NCI-H1092 treated with DMSO at 0.1 percent for 48 hours (cell line): ENCODE results near the gene FYN.
"Not testable (repeated sequence)": the region's sequence is repeated elsewhere in the genome, so short reads cannot be mapped to it uniquely, and the experiment has no call there.

Source experiments
- DNase-seq: peaks from one replicate; lab custom pipeline; 2025; lab: John Stamatoyannopoulos, UW

Gene FYN

DNA sequence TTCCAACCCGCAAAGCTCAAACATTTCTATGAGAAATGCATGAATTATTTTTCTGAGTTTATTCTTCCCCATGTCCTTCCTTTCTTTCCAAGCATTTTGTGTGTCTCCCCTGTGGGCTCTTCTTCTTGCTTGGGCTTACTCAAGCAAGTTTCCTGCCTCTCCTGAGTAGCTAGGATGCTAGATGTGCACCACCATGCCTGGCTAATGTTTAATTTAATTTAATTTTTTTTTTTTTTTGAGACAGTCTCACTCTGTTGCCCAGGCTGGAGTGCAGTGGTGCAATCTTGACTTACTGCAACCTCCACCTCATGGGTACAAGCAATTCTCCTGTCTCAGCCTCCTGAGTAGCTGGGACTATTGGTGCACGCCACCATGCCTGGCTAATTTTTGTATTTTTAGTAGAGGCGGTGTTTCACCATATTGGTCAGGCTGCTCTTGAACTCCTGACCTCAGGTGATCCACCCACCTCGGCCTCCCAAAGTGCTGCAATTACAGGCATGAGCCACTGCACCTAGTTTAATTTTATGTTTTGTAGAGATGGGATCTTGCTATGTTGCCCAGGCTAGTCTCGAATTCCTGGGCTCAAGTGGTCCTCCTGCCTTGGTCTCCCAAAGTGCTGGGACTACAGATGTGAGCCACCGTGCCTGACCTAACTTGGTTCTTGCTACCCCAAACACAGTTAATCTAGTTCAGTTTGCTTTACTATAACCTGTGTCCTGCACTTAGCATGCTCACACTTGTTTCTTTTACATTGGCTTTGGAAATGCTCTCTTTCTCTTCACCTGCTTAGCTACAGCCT is 192.2 kb downstream of the FYN start:
- DNase-seq: not testable (repeated sequence)

DNA sequence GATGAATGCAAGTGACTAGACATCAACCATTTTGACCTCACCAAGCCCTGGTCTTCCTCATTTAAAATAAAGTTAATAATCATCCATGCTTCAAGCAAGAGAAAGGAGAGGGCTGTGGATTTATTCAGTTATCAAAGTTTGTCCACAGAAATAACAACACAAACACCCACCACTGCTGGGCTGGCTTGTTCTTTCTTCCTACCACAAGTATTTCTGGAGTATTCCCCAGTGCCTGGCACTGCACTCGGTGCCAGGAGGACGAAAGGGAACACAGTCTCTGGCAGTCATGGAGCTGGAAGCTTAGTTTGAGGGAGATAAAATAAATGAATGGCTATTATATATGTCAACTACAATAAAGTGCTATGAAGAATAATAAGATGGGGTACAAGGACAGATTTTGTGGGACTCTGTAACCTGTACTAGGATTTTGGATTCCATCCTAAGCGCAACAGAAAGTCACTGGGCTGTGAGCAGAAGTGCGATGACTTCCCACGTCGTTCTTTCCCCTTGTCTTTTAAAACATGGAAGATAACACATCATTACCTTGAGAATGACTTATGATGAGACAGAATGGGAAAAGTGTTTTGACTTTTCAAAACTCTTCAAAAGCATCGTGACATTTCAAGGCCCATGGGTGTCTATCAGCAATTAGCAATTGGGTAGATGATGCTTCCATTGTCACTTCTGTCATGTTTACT is 193.1 kb downstream of the FYN start:
- no peak for DNase-seq

DNA sequence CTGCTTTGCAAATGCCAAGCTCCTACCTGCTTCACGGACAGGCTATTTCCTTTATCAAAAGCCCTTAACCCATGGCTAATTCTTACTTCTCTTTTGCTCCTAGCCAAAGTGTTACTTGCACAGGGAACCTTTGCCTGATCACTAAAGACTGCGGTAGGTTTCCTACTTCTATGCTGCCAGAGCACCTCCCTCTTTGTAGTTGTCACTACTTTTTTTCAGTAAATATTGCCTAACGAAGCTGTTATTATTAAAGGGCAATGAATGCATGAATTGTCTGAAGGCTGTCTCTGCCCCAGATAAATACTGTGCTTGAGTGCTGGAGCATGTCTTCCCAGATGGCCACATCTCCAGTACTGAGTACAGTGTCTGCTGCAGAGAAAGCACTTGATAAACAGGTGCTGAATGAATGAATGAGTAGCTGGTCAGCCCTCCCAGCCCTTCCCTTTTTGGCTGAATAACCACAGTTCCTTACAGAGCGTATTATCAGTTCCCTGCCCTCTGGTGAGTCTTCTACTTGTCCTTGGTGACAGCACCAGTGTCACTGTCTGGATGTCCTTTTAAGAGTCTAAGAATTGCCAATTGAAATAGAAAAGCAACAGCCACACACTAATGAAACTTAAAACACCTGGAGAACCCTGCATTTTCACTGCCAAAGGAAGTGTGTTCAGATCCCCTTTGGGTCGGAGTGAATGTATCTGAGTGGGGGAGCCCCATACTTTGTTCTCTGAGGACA is 194.0 kb downstream of the FYN start:
- DNase-seq: no peak

DNA sequence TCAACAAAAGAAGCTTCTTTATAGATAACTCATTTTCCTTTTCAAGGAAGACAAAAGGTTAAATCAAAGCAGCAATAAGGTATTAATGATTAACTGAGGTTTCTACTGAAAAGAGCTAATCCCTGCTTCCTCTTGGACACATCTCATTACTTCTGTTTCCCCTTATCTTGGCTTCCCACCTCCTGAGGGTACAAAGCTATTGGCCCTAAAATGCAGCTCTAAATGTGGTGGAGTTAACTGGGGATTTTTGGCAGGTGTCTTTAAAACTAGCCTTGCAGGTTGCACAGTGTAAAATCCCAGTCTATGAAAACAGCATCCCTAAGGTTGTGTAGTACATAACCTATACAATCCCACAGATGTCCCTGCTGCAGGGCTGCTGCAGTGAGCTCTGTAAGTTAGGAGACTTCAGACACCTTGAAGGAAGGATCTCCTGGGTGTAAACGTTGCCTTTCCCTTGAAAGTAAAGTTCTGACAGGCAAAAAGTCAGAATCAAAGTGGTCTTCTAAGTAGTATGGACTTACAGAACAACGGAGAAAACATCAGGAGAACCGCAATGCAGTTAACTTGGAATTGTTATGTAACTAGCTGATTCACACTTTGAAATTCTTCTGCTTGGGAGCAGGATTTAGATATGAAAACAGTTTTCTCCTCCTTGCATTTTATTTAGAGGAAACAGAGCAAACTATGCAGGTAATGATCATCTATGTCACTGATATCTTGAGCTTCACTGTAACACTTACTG is 195.8 kb downstream of the FYN start:
- no peak for DNase-seq

DNA sequence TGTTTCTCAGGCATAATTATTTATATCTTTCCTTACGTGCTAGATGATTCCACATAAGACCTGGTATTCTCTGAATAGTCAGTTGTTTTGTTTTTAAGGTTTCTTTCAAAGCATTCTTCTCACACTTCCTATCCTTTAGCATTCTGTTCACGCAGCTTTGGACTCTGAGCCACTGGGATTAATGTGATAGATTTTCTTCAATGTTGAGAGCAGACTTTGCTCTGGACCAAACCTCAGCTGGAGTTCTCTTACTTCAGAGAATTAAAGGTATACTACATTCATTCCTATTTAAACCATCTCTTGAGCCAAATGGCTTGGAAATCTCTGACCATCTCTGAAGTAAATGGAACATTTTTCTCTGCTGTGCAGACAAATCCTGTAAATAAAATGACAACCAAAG is 196.9 kb downstream of the FYN start:
- no peak for DNase-seq

DNA sequence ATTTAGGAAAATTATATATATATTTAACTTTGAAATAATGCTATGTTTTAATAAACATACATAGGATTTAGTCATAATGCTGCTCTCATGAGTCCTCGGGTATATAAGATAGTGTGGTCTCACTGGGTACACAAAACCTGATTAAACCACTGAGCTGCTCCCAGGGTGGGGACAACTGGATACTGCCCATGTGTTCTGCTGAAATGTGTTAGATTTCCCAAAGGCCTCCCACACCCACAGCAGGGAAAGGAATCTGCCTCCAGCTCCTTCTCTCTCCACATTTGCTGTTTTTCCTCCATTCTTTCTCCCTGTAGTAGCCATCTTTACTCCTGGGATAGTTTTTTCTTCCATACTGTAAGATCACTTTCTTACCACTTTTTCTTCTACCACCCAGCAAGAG is 198.4 kb downstream of the FYN start:
- DNase-seq: no peak

DNA sequence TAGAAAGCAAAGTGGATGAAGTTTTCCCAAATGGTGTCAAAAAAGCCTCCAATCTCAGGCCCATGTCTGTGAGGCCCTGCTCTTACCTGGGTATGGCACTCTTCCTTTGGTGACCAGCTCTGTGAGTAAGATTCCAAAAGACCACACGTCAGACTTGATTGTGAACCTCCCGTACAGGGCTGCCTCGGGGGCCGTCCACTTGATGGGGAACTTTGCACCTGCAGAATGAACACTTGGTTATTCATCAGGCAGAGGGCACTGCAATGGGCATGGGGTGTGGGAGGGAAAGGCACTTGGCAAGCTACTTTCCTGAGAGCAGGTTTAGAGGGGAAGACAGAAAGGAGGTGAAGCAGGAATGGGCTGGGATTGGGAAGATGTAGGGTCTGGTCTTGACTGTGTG is 198.8 kb downstream of the FYN start:
- no peak for DNase-seq

DNA sequence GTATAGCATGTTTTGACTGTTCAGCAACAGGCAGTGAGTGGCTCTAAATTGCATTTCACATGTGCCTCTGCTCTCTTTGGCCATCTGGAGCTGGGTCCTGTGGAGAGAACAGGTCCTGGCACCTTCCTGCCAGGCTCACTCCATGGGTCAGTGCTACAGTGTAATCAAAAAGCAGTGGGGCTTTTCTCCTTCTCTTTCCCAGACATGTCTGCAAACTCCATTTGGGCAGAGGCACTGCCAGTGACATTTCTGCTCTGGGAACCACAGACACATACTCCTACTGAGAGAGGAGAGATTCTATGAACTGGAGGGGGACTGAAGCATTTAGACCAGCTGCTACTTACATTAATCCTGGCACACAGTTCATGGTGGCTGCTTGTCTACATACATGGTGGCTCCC is 199.3 kb downstream of the FYN start:
- no peak for DNase-seq

DNA sequence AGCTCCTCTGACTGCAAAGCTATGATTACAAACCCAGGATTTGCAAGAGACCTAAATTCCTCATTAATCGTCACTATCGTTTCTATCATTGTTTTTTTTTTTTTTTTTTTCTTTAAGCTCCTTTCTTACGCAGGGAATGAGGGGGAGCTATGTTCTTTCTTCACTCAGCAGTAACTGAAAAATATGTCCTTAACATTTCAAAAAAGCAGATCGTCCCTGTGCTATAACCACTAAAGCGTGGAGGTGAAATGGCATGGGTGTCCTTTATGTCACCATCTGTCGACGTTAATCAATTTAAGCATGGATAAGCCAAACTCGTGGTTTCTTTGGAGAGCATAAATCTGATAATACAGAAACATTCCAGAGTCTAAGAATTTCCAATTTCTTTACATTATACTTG is 199.7 kb downstream of the FYN start:
- no peak for DNase-seq

DNA sequence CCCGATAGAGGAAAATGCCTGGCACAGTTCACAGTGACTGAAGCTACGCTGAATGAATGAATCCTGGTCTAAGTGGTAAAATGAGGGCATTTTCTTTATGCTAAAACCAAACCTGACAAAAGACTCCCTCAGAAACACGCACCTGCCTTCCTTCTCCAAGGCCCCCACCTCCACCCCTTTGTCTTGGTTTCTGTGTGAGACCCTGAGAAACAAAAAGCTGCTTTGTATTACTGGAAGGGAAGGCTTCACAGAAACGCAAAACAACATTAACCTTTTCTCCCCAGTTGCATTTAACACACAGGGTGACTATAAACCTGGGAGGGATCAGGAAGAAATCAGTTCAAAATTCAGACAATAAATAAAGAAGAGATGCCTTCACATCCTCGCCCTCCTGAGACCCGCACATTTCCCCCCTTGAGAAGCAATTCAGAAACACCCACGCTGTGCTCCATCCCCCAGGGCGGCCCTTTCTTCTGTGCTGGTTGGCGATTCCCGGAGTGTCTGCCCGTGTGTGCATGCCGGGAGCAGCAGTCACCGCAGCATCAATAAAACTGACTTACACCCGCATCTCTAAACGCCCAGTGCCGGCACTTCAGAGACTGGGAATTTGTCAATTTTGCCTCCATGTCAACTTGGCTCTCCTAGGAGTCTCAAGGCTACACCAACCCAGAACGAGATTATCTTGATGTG is 200.3 kb downstream of the FYN start:
- no peak for DNase-seq

DNA sequence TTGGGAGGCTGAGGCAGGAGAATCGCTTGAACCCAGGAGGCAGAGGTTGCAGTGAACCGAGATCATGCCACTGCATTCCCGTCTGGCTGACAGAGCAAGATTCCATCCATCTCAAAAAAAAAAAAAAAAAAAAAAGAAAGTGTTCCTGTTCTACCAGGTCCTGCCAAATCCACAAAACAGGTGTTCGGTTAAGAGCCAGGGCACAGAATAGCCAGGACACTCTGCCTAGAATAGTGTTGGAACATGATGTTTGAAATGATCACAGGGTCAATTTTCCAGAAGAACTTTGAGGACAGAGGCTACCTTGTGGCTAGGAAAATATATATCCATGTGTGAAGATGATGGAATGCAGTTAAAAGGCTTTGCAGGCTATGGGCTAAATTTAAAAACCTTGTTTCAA is 203.9 kb downstream of the FYN start:
- no peak for DNase-seq

DNA sequence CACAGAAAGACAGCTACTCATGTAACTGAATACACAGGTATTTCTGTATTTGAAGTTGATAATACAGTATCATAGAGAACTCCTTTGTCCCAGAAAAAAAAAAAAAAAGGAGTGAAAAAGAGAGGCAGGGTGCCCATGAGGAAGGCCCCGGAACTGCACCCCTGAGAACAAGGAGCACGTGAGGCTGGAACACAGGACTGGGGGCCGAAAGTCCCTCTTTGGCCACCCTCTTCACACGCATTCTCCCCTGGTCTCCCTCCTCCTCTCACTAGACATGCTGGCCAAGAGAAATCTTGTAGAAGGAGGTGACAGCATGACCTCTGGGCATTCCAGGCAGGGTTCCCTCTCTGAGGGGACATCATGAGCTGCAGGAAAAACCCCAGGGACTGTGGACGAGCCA is 204.8 kb downstream of the FYN start:
- no peak for DNase-seq

DNA sequence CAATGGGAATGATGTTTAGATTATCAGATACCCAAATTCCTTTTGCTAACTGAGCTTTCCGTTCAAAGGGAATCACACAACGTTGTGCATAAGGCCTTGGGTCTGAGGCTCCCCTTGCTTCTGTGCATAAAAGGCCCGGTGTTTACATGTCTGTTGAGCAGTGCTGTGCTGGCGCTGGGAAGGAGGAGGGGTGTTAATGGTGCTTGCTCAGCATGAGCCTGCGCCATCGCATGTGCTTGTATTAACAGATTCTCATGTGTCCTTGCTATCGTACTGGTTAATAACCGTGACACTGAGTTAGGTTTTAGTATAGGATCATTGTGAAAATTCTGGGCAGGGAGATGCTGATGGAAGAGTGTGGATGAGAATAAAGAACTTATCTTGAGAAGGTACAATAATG is 205.3 kb downstream of the FYN start:
- peak; percentile 38 for DNase-seq

DNA sequence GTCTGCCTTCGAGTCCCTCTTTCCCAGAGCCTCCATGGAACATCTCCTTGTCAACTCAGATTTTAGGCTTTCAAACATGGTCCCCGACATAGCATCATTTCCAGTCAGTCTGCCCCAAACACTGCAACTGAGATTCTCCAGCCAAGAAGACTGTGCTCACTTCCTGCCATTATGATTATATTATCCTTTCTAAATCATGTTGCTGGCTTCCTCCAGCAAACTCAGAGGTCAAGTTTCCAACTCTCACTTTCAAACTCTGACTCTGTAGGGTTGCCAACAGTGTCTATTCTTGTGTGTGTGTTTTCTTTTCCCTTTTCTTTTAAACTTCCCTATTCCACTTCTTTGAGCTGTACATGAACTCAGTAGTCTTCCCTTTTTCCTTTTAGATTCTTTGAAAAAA is 206.4 kb downstream of the FYN start:
- no peak for DNase-seq

DNA sequence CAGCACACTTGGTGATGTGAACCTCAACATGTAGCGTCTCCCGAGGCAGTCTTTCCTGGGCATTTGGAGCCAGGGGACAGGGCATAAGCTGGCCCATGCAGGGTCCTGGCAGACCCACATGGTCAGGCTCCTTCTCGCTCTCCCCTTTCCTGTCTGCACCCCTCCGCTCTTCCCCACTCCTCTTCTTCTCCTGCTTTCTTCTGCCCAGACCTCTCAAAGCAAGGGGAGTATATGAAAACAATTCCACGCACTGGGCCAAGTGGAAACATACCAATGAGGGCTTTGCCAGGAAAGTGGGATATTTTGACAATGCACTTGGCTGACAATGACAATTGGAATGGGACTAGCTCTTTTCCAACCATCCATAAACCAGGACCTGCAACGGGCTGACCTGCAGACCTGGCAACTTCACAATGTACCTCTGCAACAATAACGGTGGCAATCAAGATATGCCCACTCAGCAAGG is 208.7 kb downstream of the FYN start:
- DNase-seq: no peak

DNA sequence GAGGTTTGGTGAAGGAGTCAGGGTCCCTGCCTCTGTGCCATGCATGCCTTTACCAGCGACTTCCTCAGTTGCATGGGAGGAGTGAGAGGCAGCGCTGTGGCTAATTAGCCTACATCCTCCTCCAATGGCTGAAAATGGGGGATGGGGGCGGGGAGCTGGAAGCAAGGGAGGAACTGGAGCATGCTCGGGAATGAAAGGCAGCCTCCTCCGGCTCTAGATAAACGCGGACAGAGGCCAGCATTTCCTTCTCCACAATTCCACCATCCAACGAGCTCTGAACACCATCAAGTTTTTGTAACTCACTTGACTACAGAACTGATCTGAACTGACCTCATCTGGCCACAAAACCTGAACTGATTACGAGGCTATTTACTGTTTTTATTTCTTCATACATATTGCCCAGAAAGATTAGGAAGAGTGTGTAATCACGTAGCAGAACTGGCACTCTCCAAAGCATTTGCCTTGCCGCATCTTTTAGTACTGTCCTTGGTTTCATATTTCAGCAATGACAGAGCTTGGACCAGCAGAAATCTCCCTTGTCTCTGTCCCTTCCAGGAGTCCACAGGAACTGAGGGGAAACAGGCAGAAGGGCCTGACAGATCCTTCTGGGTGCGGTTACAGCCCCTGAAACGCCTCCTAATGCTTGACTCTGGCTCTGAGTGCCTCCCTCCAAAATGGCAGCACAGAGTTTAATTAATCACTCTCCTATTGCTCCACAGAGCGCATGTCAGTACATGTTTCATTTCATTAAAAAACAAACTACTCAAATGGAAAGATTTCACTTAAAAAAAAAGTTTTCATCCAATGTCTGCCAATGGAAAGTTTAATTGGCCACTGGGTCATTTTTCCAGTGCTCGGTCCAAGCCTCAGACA is 209.3 kb downstream of the FYN start:
- no peak for DNase-seq

DNA sequence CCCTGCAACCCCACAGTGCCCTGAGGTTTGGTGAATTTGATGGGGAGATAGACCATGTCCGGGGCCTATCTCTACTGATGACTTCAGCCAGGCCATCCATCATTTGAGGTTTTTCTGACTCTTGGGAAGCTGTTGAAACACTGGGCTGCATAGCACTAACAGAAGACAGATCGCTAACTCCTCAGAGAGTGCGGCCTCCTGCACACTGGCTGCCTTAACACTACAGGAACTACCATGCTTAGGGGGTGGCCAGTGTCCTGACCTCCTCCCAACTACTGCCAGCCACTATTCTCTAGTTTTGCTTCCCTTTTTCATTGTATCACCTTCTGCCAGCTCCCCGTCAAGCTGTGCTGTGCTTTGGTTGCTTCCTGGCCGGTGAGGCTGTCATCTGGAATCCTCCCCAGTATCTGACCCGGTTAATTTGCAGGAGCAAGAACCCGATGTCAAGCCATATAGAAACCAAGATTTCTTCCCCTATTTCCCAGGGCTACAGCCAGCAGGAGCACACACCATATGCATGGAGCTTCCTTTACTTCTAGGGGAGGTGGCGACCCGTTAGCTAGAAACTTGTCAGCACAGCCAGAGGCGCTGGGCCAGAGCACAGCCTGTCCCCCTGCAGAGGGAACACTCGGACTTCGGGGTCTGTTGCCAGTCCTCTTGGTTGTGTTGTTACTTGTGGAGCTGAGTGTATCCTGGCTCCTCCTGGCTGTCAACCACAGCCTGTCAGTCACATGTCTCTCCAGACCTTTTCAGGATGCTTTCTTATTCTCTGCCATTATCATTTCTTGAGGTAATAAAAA is 210.3 kb downstream of the FYN start:
- no peak for DNase-seq

DNA sequence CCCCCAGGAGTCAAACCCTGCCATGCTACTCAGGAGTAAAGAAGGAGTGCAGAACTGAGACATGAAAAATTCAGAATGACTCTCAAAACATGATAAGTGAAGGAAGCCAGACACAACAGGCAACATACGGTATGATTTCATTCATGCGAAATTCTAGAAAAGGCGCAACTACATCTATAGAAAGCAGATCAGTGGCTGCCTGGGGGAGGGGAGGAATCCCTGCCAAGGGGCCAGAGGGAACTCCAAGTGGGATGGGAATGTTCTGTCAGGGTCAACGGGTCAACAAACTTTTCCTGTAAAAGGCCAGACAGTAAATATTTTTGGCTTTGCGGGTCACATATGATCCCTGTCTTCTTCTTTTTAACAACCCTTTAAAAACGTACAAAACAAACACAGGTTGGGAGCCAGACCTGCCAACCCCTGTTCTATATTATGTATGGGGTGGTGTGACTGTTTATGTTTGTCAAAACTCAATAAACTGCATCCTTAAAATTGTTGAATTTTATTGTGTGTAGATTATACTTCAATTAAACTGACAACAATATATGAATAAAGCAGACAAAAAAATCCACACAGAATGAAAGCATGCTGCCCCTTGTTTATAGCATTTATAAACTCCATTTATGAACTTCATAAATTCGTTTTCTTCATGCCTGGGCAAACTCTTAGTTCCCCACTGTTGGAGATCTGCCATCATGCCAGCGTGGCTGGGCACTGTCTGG is 211.0 kb downstream of the FYN start:
- no peak for DNase-seq

DNA sequence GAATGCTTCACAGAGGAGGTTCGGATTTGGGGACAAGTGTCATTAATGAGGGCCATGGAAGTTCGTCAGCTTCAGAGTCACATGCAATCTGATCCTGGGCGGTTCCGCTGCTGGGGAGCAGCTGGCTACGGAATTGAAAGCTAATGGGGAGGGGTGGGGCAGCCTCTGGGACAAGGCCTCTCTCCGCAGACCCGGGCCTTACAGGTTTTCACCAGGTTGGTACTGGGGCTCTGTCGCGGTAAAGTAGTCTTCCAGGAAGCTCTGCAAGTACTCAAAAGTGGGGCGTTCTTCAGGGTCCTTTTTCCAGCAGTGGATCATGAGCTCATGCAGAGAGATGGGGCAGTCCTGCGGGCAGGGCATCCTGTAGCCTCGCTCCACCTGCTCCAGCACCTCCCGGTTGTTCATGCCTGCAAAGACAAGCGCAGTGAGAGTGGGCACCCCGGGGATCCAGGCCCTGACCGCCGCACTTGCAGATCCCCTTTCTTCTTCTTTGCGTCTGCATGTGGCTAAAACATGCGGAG is 211.7 kb downstream of the FYN start:
- no peak for DNase-seq
